ENCODE data around the gene H3-3A. TPM values are rescaled to one million over a fixed set of nuclear protein-coding genes. Genes with fewer than 3 reads are reported as not detected.

H3-3A gene
- total RNA-seq, 1 experiment from 2014 or later: 894 TPM

DNA sequence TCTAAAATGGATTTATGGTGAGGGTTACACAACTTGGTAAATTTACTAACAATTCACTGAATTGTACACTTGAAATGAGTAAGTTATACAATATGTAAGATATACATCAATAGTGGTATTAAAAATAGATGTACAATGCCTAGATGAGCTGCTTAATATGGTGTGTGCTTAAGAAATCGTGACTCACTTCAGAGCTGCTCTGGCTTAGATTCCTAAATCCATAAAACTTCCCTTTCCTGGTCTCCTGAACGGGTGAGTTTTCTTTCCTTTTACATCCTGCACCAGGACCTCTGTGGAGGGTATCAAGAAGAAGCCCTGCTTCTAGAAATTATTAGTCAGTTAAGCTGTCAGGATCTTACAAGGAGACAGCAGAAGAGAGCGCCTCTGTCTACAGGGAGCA lies 30.4 kb downstream of the H3-3A start:
- Mint-ChIP-seq H3K4me1 (peaks cover 6% of the 10 kb centered on the region; the same call in 1 of the 2 replicates), H3K9me3 (no peaks in the 10 kb centered on the region), H3K27ac (no peak overlapping the region), H3K4me3 (no peak overlapping the region), H3K27me3 (ENCODE audit: low read depth) (peaks cover 3% of the 10 kb centered on the region; the same call in 1 of the 2 replicates), H3K36me3 (no peaks in the 10 kb centered on the region)
- DNase-seq (ENCODE audit: low spot score) (no peak), ATAC-seq (no peak)
- TF ChIP-seq ZBTB21 (CRISPR knock-in tag; IDR thresholded peaks at IDR 0.05; ENCODE audit: borderline replicate concordance) (no peak), TP53 (CRISPR knock-in tag; IDR thresholded peaks at IDR 0.05) (no peak)
- TF ChIP-seq, protein P1, sequence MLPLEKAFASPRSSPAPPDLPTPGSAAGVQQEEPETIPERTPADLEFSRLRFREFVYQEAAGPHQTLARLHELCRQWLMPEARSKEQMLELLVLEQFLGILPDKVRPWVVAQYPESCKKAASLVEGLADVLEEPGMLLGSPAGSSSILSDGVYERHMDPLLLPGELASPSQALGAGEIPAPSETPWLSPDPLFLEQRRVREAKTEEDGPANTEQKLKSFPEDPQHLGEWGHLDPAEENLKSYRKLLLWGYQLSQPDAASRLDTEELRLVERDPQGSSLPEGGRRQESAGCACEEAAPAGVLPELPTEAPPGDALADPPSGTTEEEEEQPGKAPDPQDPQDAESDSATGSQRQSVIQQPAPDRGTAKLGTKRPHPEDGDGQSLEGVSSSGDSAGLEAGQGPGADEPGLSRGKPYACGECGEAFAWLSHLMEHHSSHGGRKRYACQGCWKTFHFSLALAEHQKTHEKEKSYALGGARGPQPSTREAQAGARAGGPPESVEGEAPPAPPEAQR (CRISPR knock-in tag; IDR thresholded peaks at IDR 0.05): no peak
- TF ChIP-seq, protein P2, sequence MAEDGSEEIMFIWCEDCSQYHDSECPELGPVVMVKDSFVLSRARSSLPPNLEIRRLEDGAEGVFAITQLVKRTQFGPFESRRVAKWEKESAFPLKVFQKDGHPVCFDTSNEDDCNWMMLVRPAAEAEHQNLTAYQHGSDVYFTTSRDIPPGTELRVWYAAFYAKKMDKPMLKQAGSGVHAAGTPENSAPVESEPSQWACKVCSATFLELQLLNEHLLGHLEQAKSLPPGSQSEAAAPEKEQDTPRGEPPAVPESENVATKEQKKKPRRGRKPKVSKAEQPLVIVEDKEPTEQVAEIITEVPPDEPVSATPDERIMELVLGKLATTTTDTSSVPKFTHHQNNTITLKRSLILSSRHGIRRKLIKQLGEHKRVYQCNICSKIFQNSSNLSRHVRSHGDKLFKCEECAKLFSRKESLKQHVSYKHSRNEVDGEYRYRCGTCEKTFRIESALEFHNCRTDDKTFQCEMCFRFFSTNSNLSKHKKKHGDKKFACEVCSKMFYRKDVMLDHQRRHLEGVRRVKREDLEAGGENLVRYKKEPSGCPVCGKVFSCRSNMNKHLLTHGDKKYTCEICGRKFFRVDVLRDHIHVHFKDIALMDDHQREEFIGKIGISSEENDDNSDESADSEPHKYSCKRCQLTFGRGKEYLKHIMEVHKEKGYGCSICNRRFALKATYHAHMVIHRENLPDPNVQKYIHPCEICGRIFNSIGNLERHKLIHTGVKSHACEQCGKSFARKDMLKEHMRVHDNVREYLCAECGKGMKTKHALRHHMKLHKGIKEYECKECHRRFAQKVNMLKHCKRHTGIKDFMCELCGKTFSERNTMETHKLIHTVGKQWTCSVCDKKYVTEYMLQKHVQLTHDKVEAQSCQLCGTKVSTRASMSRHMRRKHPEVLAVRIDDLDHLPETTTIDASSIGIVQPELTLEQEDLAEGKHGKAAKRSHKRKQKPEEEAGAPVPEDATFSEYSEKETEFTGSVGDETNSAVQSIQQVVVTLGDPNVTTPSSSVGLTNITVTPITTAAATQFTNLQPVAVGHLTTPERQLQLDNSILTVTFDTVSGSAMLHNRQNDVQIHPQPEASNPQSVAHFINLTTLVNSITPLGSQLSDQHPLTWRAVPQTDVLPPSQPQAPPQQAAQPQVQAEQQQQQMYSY (CRISPR knock-in tag; IDR thresholded peaks at IDR 0.05): no peak
- TF ChIP-seq, protein P3, sequence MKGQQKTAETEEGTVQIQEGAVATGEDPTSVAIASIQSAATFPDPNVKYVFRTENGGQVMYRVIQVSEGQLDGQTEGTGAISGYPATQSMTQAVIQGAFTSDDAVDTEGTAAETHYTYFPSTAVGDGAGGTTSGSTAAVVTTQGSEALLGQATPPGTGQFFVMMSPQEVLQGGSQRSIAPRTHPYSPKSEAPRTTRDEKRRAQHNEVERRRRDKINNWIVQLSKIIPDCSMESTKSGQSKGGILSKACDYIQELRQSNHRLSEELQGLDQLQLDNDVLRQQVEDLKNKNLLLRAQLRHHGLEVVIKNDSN (CRISPR knock-in tag; IDR thresholded peaks at IDR 0.05): no peak
- ChIA-PET POLR2A (no interaction called here), CTCF (interaction anchor here (0.7 to 0.8 kb wide), 2 partner anchors 10 to 32 kb away, joined by 4 read pairs; no protein-coding TSS in a partner anchor)

DNA sequence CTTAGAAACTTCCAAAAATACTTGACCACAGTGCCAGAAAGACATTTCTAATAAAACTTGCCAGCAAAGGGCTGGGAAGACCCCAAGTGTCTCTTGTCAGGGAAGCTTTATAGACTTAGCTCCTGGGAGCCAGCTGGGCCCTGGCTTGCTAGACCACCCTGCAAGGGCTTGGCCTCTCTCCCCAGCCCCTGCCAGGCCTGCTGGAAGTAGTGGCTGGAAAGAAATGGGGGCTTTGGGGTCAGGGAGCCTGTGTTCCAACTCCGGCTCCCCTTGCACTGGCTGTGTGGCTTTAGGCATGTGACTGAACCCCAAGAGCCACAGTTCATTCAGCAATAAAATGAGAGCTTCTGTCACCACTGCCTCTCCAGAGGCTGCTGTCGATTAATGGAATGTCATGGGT lies 31.1 kb downstream of the H3-3A start:
- peaks cover 3% of the 10 kb centered on the region; the same call in 1 of the 2 replicates for H3K27me3 Mint-ChIP-seq (ENCODE audit: low read depth)
- ATAC-seq: no peak
- H3K9me3 Mint-ChIP-seq: no peaks in the 10 kb centered on the region
- H3K4me3 Mint-ChIP-seq: no peak overlapping the region
- POLR2A ChIA-PET: no interaction called here
- CTCF ChIA-PET: interaction anchor here (0.8 to 1.3 kb wide), 3 partner anchors 10 to 32 kb away, joined by 4 to 8 read pairs (median 4); no protein-coding TSS in a partner anchor
- DNase-seq (ENCODE audit: low spot score): no peak
- H3K36me3 Mint-ChIP-seq: no peaks in the 10 kb centered on the region
- H3K27ac Mint-ChIP-seq: no peak overlapping the region
- peaks cover 12% of the 10 kb centered on the region for H3K4me1 Mint-ChIP-seq
- TF ChIP-seq IRF2 (CRISPR knock-in tag; IDR thresholded peaks at IDR 0.05; ENCODE audit: borderline replicate concordance, low read depth): no peak
- no peak for TF ChIP-seq ZNF423 (CRISPR knock-in tag; IDR thresholded peaks at IDR 0.05)
- TF ChIP-seq, protein P4, sequence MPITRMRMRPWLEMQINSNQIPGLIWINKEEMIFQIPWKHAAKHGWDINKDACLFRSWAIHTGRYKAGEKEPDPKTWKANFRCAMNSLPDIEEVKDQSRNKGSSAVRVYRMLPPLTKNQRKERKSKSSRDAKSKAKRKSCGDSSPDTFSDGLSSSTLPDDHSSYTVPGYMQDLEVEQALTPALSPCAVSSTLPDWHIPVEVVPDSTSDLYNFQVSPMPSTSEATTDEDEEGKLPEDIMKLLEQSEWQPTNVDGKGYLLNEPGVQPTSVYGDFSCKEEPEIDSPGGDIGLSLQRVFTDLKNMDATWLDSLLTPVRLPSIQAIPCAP (CRISPR knock-in tag; IDR thresholded peaks at IDR 0.05): no peak
- TF ChIP-seq ZNF317 (CRISPR knock-in tag; IDR thresholded peaks at IDR 0.05; ENCODE audit: borderline replicate concordance, low read depth): no peak
- no peak for TF ChIP-seq ZNF263 (CRISPR knock-in tag; IDR thresholded peaks at IDR 0.05; ENCODE audit: low read depth)
- no peak for TF ChIP-seq TEAD1 (CRISPR knock-in tag; IDR thresholded peaks at IDR 0.05)
- TF ChIP-seq, protein P5, sequence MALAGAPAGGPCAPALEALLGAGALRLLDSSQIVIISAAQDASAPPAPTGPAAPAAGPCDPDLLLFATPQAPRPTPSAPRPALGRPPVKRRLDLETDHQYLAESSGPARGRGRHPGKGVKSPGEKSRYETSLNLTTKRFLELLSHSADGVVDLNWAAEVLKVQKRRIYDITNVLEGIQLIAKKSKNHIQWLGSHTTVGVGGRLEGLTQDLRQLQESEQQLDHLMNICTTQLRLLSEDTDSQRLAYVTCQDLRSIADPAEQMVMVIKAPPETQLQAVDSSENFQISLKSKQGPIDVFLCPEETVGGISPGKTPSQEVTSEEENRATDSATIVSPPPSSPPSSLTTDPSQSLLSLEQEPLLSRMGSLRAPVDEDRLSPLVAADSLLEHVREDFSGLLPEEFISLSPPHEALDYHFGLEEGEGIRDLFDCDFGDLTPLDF (CRISPR knock-in tag; IDR thresholded peaks at IDR 0.05): no peak
- TF ChIP-seq NR3C1 (CRISPR knock-in tag; conservative IDR thresholded peaks at IDR 0.05; ENCODE audit: low read depth): no peak
- no peak for TF ChIP-seq ETV6 (CRISPR knock-in tag; IDR thresholded peaks at IDR 0.05)
- no peak for TF ChIP-seq ZNF138 (CRISPR knock-in tag; conservative IDR thresholded peaks at IDR 0.05)
- TF ChIP-seq, protein P6, sequence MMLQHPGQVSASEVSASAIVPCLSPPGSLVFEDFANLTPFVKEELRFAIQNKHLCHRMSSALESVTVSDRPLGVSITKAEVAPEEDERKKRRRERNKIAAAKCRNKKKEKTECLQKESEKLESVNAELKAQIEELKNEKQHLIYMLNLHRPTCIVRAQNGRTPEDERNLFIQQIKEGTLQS (CRISPR knock-in tag; conservative IDR thresholded peaks at IDR 0.05): no peak
- TF ChIP-seq NFATC4 (CRISPR knock-in tag; IDR thresholded peaks at IDR 0.05): no peak
- TF ChIP-seq, protein P7, sequence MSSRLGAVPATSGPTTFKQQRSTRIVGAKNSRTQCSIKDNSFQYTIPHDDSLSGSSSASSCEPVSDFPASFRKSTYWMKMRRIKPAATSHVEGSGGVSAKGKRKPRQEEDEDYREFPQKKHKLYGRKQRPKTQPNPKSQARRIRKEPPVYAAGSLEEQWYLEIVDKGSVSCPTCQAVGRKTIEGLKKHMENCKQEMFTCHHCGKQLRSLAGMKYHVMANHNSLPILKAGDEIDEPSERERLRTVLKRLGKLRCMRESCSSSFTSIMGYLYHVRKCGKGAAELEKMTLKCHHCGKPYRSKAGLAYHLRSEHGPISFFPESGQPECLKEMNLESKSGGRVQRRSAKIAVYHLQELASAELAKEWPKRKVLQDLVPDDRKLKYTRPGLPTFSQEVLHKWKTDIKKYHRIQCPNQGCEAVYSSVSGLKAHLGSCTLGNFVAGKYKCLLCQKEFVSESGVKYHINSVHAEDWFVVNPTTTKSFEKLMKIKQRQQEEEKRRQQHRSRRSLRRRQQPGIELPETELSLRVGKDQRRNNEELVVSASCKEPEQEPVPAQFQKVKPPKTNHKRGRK (CRISPR knock-in tag; IDR thresholded peaks at IDR 0.05; ENCODE audit: borderline replicate concordance): no peak
- TF ChIP-seq ATF1 (CRISPR knock-in tag; IDR thresholded peaks at IDR 0.05): no peak
- TF ChIP-seq, protein P8, sequence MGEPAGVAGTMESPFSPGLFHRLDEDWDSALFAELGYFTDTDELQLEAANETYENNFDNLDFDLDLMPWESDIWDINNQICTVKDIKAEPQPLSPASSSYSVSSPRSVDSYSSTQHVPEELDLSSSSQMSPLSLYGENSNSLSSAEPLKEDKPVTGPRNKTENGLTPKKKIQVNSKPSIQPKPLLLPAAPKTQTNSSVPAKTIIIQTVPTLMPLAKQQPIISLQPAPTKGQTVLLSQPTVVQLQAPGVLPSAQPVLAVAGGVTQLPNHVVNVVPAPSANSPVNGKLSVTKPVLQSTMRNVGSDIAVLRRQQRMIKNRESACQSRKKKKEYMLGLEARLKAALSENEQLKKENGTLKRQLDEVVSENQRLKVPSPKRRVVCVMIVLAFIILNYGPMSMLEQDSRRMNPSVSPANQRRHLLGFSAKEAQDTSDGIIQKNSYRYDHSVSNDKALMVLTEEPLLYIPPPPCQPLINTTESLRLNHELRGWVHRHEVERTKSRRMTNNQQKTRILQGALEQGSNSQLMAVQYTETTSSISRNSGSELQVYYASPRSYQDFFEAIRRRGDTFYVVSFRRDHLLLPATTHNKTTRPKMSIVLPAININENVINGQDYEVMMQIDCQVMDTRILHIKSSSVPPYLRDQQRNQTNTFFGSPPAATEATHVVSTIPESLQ (CRISPR knock-in tag; IDR thresholded peaks at IDR 0.05): no peak
- TF ChIP-seq ZNF121 (CRISPR knock-in tag; IDR thresholded peaks at IDR 0.05): no peak

Data from WTC11 (cell line).